ENCODE data around the gene GTF3A. TPM values are rescaled to one million over a fixed set of nuclear protein-coding genes. Genes with fewer than 3 reads are reported as not detected.

The GTF3A gene
- total RNA-seq, 1 experiment from 2014 or later, result 88.7 TPM

DNA sequence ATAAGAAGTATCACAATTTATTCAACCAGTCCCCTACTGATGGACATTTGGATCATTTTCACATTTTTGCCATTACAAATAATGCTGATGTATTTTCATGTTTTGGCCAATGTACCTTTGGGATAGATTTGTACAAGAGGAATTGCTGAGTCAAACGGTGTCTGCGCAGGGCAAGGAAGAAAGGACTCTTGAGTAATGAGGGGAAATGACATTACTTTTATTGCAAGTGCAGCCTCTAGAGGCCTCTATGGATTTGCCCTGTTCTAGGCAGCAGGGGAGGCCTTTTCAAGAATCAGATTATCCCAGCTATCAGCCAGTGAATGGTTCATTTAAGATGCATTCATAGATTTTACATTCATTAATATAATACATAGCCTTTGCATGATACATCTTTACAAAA is 32.9 kb upstream of the GTF3A start:
- Mint-ChIP-seq H3K4me1 (peaks cover 12% of the 10 kb centered on the region), H3K27ac (no peak overlapping the region), H3K4me3 (no peak overlapping the region), H3K36me3 (no peaks in the 10 kb centered on the region), H3K27me3 (ENCODE audit: low read depth) (no peaks in the 10 kb centered on the region), H3K9me3 (no peaks in the 10 kb centered on the region)
- ChIA-PET CTCF (no interaction called here), POLR2A (no interaction called here)
- ATAC-seq (no peak), DNase-seq (ENCODE audit: low spot score) (no peak)
- TF ChIP-seq NR1H2 (CRISPR knock-in tag; IDR thresholded peaks at IDR 0.05) (no peak), JUN (CRISPR knock-in tag; IDR thresholded peaks at IDR 0.05) (no peak), RORB (CRISPR knock-in tag; IDR thresholded peaks at IDR 0.05) (no peak), JAZF1 (CRISPR knock-in tag; IDR thresholded peaks at IDR 0.05) (no peak), AR (CRISPR knock-in tag; IDR thresholded peaks at IDR 0.05) (no peak), ATF2 (CRISPR knock-in tag; IDR thresholded peaks at IDR 0.05; ENCODE audit: borderline replicate concordance, low read depth) (no peak), ZNF121 (CRISPR knock-in tag; IDR thresholded peaks at IDR 0.05) (no peak)
- TF ChIP-seq, protein P1, sequence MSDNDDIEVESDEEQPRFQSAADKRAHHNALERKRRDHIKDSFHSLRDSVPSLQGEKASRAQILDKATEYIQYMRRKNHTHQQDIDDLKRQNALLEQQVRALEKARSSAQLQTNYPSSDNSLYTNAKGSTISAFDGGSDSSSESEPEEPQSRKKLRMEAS (CRISPR knock-in tag; IDR thresholded peaks at IDR 0.05), result no peak
- TF ChIP-seq, protein P2, sequence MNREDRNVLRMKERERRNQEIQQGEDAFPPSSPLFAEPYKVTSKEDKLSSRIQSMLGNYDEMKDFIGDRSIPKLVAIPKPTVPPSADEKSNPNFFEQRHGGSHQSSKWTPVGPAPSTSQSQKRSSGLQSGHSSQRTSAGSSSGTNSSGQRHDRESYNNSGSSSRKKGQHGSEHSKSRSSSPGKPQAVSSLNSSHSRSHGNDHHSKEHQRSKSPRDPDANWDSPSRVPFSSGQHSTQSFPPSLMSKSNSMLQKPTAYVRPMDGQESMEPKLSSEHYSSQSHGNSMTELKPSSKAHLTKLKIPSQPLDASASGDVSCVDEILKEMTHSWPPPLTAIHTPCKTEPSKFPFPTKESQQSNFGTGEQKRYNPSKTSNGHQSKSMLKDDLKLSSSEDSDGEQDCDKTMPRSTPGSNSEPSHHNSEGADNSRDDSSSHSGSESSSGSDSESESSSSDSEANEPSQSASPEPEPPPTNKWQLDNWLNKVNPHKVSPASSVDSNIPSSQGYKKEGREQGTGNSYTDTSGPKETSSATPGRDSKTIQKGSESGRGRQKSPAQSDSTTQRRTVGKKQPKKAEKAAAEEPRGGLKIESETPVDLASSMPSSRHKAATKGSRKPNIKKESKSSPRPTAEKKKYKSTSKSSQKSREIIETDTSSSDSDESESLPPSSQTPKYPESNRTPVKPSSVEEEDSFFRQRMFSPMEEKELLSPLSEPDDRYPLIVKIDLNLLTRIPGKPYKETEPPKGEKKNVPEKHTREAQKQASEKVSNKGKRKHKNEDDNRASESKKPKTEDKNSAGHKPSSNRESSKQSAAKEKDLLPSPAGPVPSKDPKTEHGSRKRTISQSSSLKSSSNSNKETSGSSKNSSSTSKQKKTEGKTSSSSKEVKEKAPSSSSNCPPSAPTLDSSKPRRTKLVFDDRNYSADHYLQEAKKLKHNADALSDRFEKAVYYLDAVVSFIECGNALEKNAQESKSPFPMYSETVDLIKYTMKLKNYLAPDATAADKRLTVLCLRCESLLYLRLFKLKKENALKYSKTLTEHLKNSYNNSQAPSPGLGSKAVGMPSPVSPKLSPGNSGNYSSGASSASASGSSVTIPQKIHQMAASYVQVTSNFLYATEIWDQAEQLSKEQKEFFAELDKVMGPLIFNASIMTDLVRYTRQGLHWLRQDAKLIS (CRISPR knock-in tag; IDR thresholded peaks at IDR 0.05; ENCODE audit: borderline replicate concordance), result no peak
- TF ChIP-seq, protein P3, sequence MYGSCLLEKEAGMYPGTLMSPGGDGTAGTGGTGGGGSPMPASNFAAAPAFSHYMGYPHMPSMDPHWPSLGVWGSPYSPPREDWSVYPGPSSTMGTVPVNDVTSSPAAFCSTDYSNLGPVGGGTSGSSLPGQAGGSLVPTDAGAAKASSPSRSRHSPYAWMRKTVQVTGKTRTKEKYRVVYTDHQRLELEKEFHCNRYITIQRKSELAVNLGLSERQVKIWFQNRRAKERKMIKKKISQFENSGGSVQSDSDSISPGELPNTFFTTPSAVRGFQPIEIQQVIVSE (CRISPR knock-in tag; IDR thresholded peaks at IDR 0.05; ENCODE audit: borderline replicate concordance), result no peak
- TF ChIP-seq, protein P4, sequence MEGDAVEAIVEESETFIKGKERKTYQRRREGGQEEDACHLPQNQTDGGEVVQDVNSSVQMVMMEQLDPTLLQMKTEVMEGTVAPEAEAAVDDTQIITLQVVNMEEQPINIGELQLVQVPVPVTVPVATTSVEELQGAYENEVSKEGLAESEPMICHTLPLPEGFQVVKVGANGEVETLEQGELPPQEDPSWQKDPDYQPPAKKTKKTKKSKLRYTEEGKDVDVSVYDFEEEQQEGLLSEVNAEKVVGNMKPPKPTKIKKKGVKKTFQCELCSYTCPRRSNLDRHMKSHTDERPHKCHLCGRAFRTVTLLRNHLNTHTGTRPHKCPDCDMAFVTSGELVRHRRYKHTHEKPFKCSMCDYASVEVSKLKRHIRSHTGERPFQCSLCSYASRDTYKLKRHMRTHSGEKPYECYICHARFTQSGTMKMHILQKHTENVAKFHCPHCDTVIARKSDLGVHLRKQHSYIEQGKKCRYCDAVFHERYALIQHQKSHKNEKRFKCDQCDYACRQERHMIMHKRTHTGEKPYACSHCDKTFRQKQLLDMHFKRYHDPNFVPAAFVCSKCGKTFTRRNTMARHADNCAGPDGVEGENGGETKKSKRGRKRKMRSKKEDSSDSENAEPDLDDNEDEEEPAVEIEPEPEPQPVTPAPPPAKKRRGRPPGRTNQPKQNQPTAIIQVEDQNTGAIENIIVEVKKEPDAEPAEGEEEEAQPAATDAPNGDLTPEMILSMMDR (IDR thresholded peaks at IDR 0.05), result no peak

DNA sequence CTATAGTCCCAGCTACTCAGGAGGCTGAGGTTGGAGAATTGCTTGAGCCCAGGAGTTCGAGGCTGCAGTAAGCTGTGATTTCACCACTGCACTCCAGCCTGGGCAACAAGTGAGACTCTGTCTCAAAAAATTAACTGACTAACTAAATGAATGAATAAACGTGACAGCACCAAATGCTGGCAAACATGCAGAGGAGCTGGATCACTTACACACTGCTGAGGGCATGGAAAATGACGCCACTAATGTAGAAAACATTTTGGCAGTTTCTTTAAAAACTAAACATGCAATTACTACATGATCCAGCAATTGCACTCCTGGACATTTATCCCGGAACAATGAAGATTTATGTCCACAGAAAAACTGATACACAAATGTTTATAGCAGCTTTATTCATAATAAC is 31.3 kb upstream of the GTF3A start:
- ATAC-seq, result no peak
- Mint-ChIP-seq H3K4me1 (peaks cover 2% of the 10 kb centered on the region; the same call in 1 of the 2 replicates), H3K27me3 (ENCODE audit: low read depth) (no peaks in the 10 kb centered on the region), H3K4me3 (no peak overlapping the region), H3K36me3 (no peaks in the 10 kb centered on the region), H3K27ac (no peak overlapping the region), H3K9me3 (no peaks in the 10 kb centered on the region)
- ChIA-PET POLR2A (no interaction called here), CTCF (no interaction called here)
- TF ChIP-seq, protein P5, sequence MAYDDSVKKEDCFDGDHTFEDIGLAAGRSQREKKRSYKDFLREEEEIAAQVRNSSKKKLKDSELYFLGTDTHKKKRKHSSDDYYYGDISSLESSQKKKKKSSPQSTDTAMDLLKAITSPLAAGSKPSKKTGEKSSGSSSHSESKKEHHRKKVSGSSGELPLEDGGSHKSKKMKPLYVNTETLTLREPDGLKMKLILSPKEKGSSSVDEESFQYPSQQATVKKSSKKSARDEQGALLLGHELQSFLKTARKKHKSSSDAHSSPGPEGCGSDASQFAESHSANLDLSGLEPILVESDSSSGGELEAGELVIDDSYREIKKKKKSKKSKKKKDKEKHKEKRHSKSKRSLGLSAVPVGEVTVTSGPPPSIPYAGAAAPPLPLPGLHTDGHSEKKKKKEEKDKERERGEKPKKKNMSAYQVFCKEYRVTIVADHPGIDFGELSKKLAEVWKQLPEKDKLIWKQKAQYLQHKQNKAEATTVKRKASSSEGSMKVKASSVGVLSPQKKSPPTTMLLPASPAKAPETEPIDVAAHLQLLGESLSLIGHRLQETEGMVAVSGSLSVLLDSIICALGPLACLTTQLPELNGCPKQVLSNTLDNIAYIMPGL (CRISPR knock-in tag; IDR thresholded peaks at IDR 0.05), result no peak
- DNase-seq (ENCODE audit: low spot score), result no peak

Data from WTC11 (cell line).